Sigmoid colon (tissue), 7 donors: ENCODE measurements around the gene CD248. TPM values are rescaled to one million over a fixed set of nuclear protein-coding genes. Genes with fewer than 3 reads are reported as not detected.

Experiments
- DNase-seq: peaks from one replicate; pipeline ENCODE4 v3.0.0-alpha.2; 2019
- H3K27ac ChIP-seq, 4 donors: fragments of 200-600 bp; sonication (generic); one replicate each; pipeline ENCODE4 v1.5.1; 2016 to 2019; ENCODE audit warnings: mild to moderate bottlenecking in 1 of 4
- H3K27me3 ChIP-seq, 3 donors: fragments of 200-600 bp; sonication (generic); one replicate each; pipeline ENCODE4 v1.5.1; 2019; ENCODE audit warnings: mild to moderate bottlenecking in 1 of 3
- H3K36me3 ChIP-seq, 4 donors: fragments of 200-600 bp; sonication (generic); one replicate each; pipeline ENCODE4 v1.5.1; 2016 to 2019
- H3K4me1 ChIP-seq, 4 donors: fragments of 200-600 bp; sonication (generic); one replicate each; pipeline ENCODE4 v1.5.1; 2017 to 2019
- H3K4me3 ChIP-seq, 4 donors: fragments of 200-600 bp; sonication (generic); one replicate each; pipeline ENCODE4 v1.5.1; 2017 to 2019; ENCODE audit warnings: mild to moderate bottlenecking in 2 of 4, moderate library complexity in 1 of 4
- H3K9me3 ChIP-seq, 4 donors: fragments of 200-600 bp in 3 of 4; sonication (generic) in 3 of 4; one replicate each; pipeline versions ENCODE4 v1.5.1 to v1.6.1; 2013 to 2019
- EP300 ChIP-seq, 4 donors: sonication (generic); formaldehyde crosslinking; IDR thresholded peaks; one replicate each; pipeline ENCODE4 v1.6.1; 2017; ENCODE audit warnings: antibody characterized with exemption in 4 of 4
- POLR2A ChIP-seq, 2 donors: fragments of 450-650 bp; IDR thresholded peaks; one replicate each; pipeline ENCODE4 v1.6.1; 2016; ENCODE audit warnings: antibody characterized with exemption in 2 of 2, mild to moderate bottlenecking in 2 of 2, moderate library complexity in 2 of 2
- POLR2AphosphoS5 ChIP-seq, 4 donors: sonication (generic); formaldehyde crosslinking; IDR thresholded peaks; one replicate each; pipeline ENCODE4 v1.6.1; 2017; ENCODE audit warnings: antibody characterized with exemption in 4 of 4
- WGBS, 2 donors: extraction: QIAGEN DNeasy Blood & Tissue Kit; methylation state at CpG; one replicate each; pipeline ENCODE4 v1.1.7; 2013; 5-methylcytosine and 5-hydroxymethylcytosine counted together
- intact Hi-C: fragments of 100-400 bp; cut with DNase I; formaldehyde crosslinking; loops from one replicate; pipeline ENCODE4 v1.15.1; 2023
- polyA plus RNA-seq, 3 donors: library from polyadenylated mRNA; stranded (reverse); fragments of 200-250 nt; gene quantifications; one replicate each; pipeline ENCODE4 v1.2.3, GENCODE V29; 2013
- total RNA-seq, 4 donors: library from RNA; depleted of rRNA; stranded (reverse); fragments of >200 nt; gene quantifications; one replicate each; pipeline ENCODE4 v1.1.0, GENCODE V29; 2016
- TF ChIP-seq, protein P1 (sequence below), 4 experiments: fragments of 450-650 bp in 3 of 4; fragments of 200-600 bp in 1 of 4; IDR thresholded peaks; one replicate each; pipeline ENCODE4 v1.5.1; 2016 to 2019; ENCODE audit warnings: antibody characterized with exemption in 4 of 4, mild to moderate bottlenecking in 3 of 4, moderate library complexity in 2 of 4
- donor health status: healthy with polysubstance abuse.
- donor health status: Bipolar disorder and iron deficiency.
- donor health status: healthy.

The CD248 gene
- total and polyA plus RNA-seq, 7 donors: 1.2 to 26.3 (median 6.1) TPM

GRCh38 chr11:66315498-66315885 is 1.4 kb downstream of the CD248 start:
- intact Hi-C loops: no loop called here
- H3K27ac ChIP-seq: peak overlapping the region; percentile 86 to 94 (median 90)
- H3K4me1 ChIP-seq: peaks cover 0 to 67% (median 61%) of the 10 kb centered on the region in 4 donors
- peak overlapping the region; percentile 42 to 60 (median 52) for H3K4me3 ChIP-seq
- WGBS, 2 donors: 76 to 87% methylated on average over 14 of the region's 14 CpGs
- no peak for TF ChIP-seq EP300 (IDR thresholded peaks at IDR 0.05)
- TF ChIP-seq, protein P1, sequence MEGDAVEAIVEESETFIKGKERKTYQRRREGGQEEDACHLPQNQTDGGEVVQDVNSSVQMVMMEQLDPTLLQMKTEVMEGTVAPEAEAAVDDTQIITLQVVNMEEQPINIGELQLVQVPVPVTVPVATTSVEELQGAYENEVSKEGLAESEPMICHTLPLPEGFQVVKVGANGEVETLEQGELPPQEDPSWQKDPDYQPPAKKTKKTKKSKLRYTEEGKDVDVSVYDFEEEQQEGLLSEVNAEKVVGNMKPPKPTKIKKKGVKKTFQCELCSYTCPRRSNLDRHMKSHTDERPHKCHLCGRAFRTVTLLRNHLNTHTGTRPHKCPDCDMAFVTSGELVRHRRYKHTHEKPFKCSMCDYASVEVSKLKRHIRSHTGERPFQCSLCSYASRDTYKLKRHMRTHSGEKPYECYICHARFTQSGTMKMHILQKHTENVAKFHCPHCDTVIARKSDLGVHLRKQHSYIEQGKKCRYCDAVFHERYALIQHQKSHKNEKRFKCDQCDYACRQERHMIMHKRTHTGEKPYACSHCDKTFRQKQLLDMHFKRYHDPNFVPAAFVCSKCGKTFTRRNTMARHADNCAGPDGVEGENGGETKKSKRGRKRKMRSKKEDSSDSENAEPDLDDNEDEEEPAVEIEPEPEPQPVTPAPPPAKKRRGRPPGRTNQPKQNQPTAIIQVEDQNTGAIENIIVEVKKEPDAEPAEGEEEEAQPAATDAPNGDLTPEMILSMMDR (IDR thresholded peaks at IDR 0.05): no peak
- no peak for TF ChIP-seq POLR2AphosphoS5 (IDR thresholded peaks at IDR 0.05)
- TF ChIP-seq POLR2A (IDR thresholded peaks at IDR 0.05): no peak
- no peaks in the 10 kb centered on the region for H3K27me3 ChIP-seq
- no peak for DNase-seq
- H3K36me3 ChIP-seq: no peaks in the 10 kb centered on the region
- no peaks in the 10 kb centered on the region for H3K9me3 ChIP-seq

GRCh38 chr11:66314561-66315497 is 2.0 kb downstream of the CD248 start:
- H3K9me3 ChIP-seq: no peaks in the 10 kb centered on the region
- no peaks in the 10 kb centered on the region for H3K27me3 ChIP-seq
- H3K4me3 ChIP-seq: peak overlapping the region in 3 of 4 donors; percentile 47 to 60 (median 58)
- peaks cover 0 to 67% (median 61%) of the 10 kb centered on the region in 4 donors for H3K4me1 ChIP-seq
- TF ChIP-seq POLR2AphosphoS5 (IDR thresholded peaks at IDR 0.05) (no peak), EP300 (IDR thresholded peaks at IDR 0.05) (no peak), POLR2A (IDR thresholded peaks at IDR 0.05) (no peak)
- TF ChIP-seq, protein P1 (IDR thresholded peaks at IDR 0.05): no peak
- WGBS, 2 donors: 84 to 90% methylated on average over 17 of the region's 17 CpGs
- intact Hi-C loops: no loop called here
- DNase-seq: no peak
- peak overlapping the region; percentile 86 to 94 (median 90) for H3K27ac ChIP-seq
- no peaks in the 10 kb centered on the region for H3K36me3 ChIP-seq

- H3K27me3 ChIP-seq: no peaks in the 10 kb centered on the region
- H3K4me3 ChIP-seq: peak overlapping the region; percentile 21 to 58 (median 52)
- 84 to 92% methylated on average over 1 of the region's 1 CpG for WGBS, 2 donors
- peak overlapping the region; percentile 86 to 94 (median 90) for H3K27ac ChIP-seq
- no peaks in the 10 kb centered on the region for H3K36me3 ChIP-seq
- peaks cover 0 to 67% (median 61%) of the 10 kb centered on the region in 4 donors for H3K4me1 ChIP-seq
- no peak for DNase-seq
- TF ChIP-seq, protein P1 (IDR thresholded peaks at IDR 0.05): no peak
- TF ChIP-seq POLR2A (IDR thresholded peaks at IDR 0.05): no peak
- no peak for TF ChIP-seq EP300 (IDR thresholded peaks at IDR 0.05)
- intact Hi-C loops: no loop called here
- H3K9me3 ChIP-seq: no peaks in the 10 kb centered on the region
Observed at GRCh38 chr11:66314186-66314501, 2.7 kb downstream of the CD248 start.

GRCh38 chr11:66313321-66314185 is 3.3 kb downstream of the CD248 start:
- intact Hi-C loops: no loop called here
- Histone ChIP-seq H3K4me3 (peak overlapping the region; percentile 21 to 58 (median 52)), H3K9me3 (no peaks in the 10 kb centered on the region), H3K4me1 (peaks cover 0 to 62% (median 57%) of the 10 kb centered on the region in 4 donors), H3K36me3 (no peaks in the 10 kb centered on the region), H3K27me3 (no peaks in the 10 kb centered on the region), H3K27ac (peak overlapping the region; percentile 86 to 94 (median 90))
- TF ChIP-seq POLR2A (IDR thresholded peaks at IDR 0.05): no peak
- no peak for TF ChIP-seq EP300 (IDR thresholded peaks at IDR 0.05)
- TF ChIP-seq, protein P1 (IDR thresholded peaks at IDR 0.05): no peak
- TF ChIP-seq POLR2AphosphoS5 (IDR thresholded peaks at IDR 0.05): no peak
- DNase-seq: no peak
- 53 to 63% methylated on average over 38 of the region's 38 CpGs for WGBS, 2 donors
